Mesenchymal stem cell (in vitro differentiated cells and primary cell): Measurements from ENCODE around the gene E2F3.
A peak's percentile ranks its signal among the peaks of the same experiment; 100 is the strongest.

Experiments used
- DNase-seq: peaks from one replicate; pipeline ENCODE4 v3.0.0-alpha.2; 2013
- H2AFZ ChIP-seq: one replicate; pipeline ENCODE4 v1.6.1; 2013; ENCODE audit warnings: low read depth, mild to moderate bottlenecking, control low read depth, inconsistent platforms, low read length, moderate library complexity
- H2AK5ac ChIP-seq: 2 replicates; pipeline ENCODE4 v1.6.1; 2013; ENCODE audit warnings: low read length, moderate library complexity, mild to moderate bottlenecking, inconsistent platforms; ENCODE audit not compliant: severe bottlenecking
- H2BK120ac ChIP-seq: one replicate; pipeline ENCODE4 v1.6.1; 2013; ENCODE audit warnings: low read depth, mild to moderate bottlenecking, inconsistent platforms, low read length, moderate library complexity
- H2BK12ac ChIP-seq, 2 experiments: one replicate each; pipeline ENCODE4 v1.6.1; 2013; ENCODE audit warnings: inconsistent platforms in 2 of 2, low read length in 2 of 2, mild to moderate bottlenecking in 2 of 2, moderate library complexity in 2 of 2, control low read depth in 1 of 2
- H2BK15ac ChIP-seq: one replicate; pipeline ENCODE4 v1.6.1; 2013; ENCODE audit warnings: mild to moderate bottlenecking, low read depth, inconsistent platforms; ENCODE audit not compliant: poor library complexity, severe bottlenecking
- H2BK5ac ChIP-seq: 2 replicates; pipeline ENCODE4 v1.6.1; 2013; ENCODE audit warnings: low read depth, mild to moderate bottlenecking, low read length, control low read depth, inconsistent platforms; ENCODE audit not compliant: poor library complexity, severe bottlenecking
- H3K14ac ChIP-seq, 2 experiments: one replicate each; pipeline ENCODE4 v1.6.1; 2013; ENCODE audit warnings: inconsistent platforms in 2 of 2, low read length in 2 of 2, control low read depth in 1 of 2, mild to moderate bottlenecking in 1 of 2, moderate library complexity in 1 of 2
- H3K18ac ChIP-seq, 2 experiments: one replicate each; pipeline ENCODE4 v1.6.1; 2013; ENCODE audit warnings: inconsistent platforms in 2 of 2, low read length in 2 of 2, control low read depth in 1 of 2, low read depth in 1 of 2, mild to moderate bottlenecking in 1 of 2
- H3K23ac ChIP-seq, 2 experiments: one replicate each; pipeline ENCODE4 v1.6.1; 2013; ENCODE audit warnings: inconsistent platforms in 2 of 2, low read length in 2 of 2, mild to moderate bottlenecking in 2 of 2, moderate library complexity in 2 of 2, control low read depth in 1 of 2
- H3K27ac ChIP-seq: 2 replicates; pipeline ENCODE4 v1.5.1; 2013; ENCODE audit warnings: mild to moderate bottlenecking, moderate library complexity, low read length, control low read depth, inconsistent platforms; ENCODE audit not compliant: poor library complexity, severe bottlenecking
- H3K27me3 ChIP-seq, 2 experiments: 2 replicates each; pipeline versions ENCODE4 v1.6.1 to v1.7.0; 2013; ENCODE audit warnings: low read length in 2 of 2, mild to moderate bottlenecking in 2 of 2, moderate library complexity in 2 of 2, control low read depth in 1 of 2, inconsistent platforms in 1 of 2; ENCODE audit not compliant: control insufficient read depth in 1 of 2, insufficient read depth in 1 of 2
- H3K36me3 ChIP-seq, 2 experiments: 2 replicates each; pipeline versions ENCODE4 v1.6.1 to v1.7.0; 2013; ENCODE audit warnings: low read length in 2 of 2, control low read depth in 1 of 2, inconsistent platforms in 1 of 2, low read depth in 1 of 2, mild to moderate bottlenecking in 1 of 2; ENCODE audit not compliant: insufficient read depth in 2 of 2, control insufficient read depth in 1 of 2
- H3K4ac ChIP-seq, 2 experiments: one replicate each; pipeline ENCODE4 v1.6.1; 2013; ENCODE audit warnings: inconsistent platforms in 2 of 2, low read length in 2 of 2, mild to moderate bottlenecking in 2 of 2, moderate library complexity in 2 of 2, control low read depth in 1 of 2, low read depth in 1 of 2
- H3K4me1 ChIP-seq: 2 replicates; pipeline ENCODE4 v1.6.1; 2013; ENCODE audit warnings: low read depth, low read length, control low read depth; ENCODE audit not compliant: control insufficient read depth, insufficient read depth
- H3K4me2 ChIP-seq: 2 replicates; pipeline ENCODE4 v1.6.1; 2013; ENCODE audit warnings: low read length, mild to moderate bottlenecking, inconsistent platforms; ENCODE audit not compliant: poor library complexity, severe bottlenecking
- H3K4me3 ChIP-seq, 2 experiments: 2 replicates each; pipeline versions ENCODE4 v1.5.1 to v1.7.0; 2013; ENCODE audit warnings: low read length in 2 of 2, mild to moderate bottlenecking in 2 of 2, control low read depth in 1 of 2, low read depth in 1 of 2; ENCODE audit not compliant: insufficient read depth in 1 of 2
- H3K79me1 ChIP-seq: replicated peaks from 2 replicates; pipeline ENCODE4 v1.6.1; 2013; ENCODE audit warnings: mild to moderate bottlenecking, control low read depth, low read length, inconsistent platforms; ENCODE audit not compliant: poor library complexity, severe bottlenecking
- H3K9ac ChIP-seq: 2 replicates; pipeline ENCODE4 v1.7.0; 2013; ENCODE audit warnings: mild to moderate bottlenecking, low read length, moderate library complexity
- H3K9me3 ChIP-seq: 2 replicates; pipeline ENCODE4 v1.7.0; 2013; ENCODE audit warnings: mild to moderate bottlenecking, low read length; ENCODE audit not compliant: control insufficient read depth
- H4K8ac ChIP-seq: one replicate; pipeline ENCODE4 v1.6.1; 2013; ENCODE audit warnings: inconsistent platforms, mild to moderate bottlenecking, low read length, moderate library complexity
- H4K91ac ChIP-seq: one replicate; pipeline ENCODE4 v1.6.1; 2013; ENCODE audit warnings: mild to moderate bottlenecking, low read length, inconsistent platforms
- WGBS: methylation state at CpG from one replicate; pipeline ENCODE4 v1.1.7; 2013; ENCODE audit warnings: mixed read lengths; 5-methylcytosine and 5-hydroxymethylcytosine counted together

E2F3 gene

DNA sequence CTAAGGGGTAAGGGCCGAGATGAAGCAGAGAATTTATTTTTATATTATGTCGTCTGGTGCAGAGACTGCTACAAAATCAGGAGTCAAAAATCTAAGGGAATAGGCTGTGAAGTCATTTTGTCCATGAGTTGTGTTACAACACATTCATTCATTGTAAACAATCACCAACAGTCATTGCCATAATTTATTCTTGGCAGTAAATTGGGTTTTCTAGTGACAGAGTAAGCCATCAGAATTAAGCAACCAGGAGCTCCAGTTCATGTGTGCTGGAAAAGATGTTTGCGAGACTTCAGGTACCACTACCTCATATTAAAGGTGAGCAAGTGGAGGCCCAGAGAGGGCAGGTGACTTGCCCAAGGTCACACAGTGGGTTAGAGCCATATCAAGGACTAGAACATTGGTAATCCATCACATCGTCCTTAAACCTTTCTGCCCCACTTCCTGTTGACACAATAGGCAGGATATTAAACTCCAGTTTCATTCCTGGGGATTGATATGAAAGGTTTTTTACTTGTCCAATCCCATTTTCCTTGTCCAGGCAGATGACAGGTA, 46.0 kb downstream of the E2F3 start:
- H2BK15ac ChIP-seq: no peak overlapping the region
- H3K9ac ChIP-seq: no peak overlapping the region
- H3K4me3 ChIP-seq: no peak overlapping the region
- H2BK12ac ChIP-seq: no peak overlapping the region
- no peaks in the 10 kb centered on the region for H3K9me3 ChIP-seq
- no peak overlapping the region for H3K14ac ChIP-seq
- no peaks in the 10 kb centered on the region for H3K27me3 ChIP-seq
- H3K23ac ChIP-seq: no peak overlapping the region
- H3K27ac ChIP-seq: no peak overlapping the region
- H3K4me2 ChIP-seq: no peak overlapping the region
- peaks cover 21% of the 10 kb centered on the region for H3K79me1 ChIP-seq
- DNase-seq: peak; percentile 74
- no peak overlapping the region for H4K91ac ChIP-seq
- no peak overlapping the region for H4K8ac ChIP-seq
- peaks cover 5% of the 10 kb centered on the region for H3K4me1 ChIP-seq
- 100% methylated on average over 1 of the region's 4 CpGs for WGBS
- no peak overlapping the region for H2AK5ac ChIP-seq
- peaks cover 3 to 5% of the 10 kb centered on the region in 2 experiments for H3K36me3 ChIP-seq
- peak overlapping the region; percentile 56 to 77 for H3K18ac ChIP-seq
- H2AFZ ChIP-seq: no peak overlapping the region
- no peak overlapping the region for H2BK120ac ChIP-seq
- no peak overlapping the region for H3K4ac ChIP-seq
- no peak overlapping the region for H2BK5ac ChIP-seq

DNA sequence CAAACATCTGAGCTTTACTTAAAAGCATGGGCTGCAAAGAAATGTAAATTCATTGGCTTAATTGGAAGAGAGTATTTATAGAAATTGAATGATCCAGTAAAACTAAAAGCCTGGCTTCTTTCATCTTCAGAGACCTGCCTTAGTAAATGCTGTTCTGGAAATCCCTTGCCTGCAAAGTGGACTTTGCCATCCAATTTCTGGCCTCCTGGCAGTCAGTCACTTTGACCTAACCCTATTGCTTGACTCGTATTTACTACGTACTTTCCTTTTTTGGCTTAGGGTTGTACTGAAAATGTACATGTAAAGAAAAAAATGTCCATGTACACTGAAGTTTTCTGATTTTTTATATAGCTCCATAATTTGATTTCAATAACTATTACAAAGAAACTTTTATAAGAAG, 47.1 kb downstream of the E2F3 start:
- Histone ChIP-seq H2AK5ac (no peak overlapping the region), H3K79me1 (peaks cover 19% of the 10 kb centered on the region), H3K4ac (no peak overlapping the region), H3K23ac (no peak overlapping the region), H2AFZ (no peak overlapping the region), H2BK120ac (no peak overlapping the region), H2BK12ac (no peak overlapping the region), H3K27ac (no peak overlapping the region), H3K9me3 (no peaks in the 10 kb centered on the region), H2BK5ac (no peak overlapping the region), H3K9ac (no peak overlapping the region), H4K8ac (no peak overlapping the region), H3K36me3 (peaks cover 5 to 6% of the 10 kb centered on the region in 2 experiments), H3K4me1 (peaks cover 5% of the 10 kb centered on the region), H3K27me3 (no peaks in the 10 kb centered on the region), H4K91ac (no peak overlapping the region), H3K14ac (no peak overlapping the region), H2BK15ac (no peak overlapping the region), H3K18ac (no peak overlapping the region), H3K4me2 (no peak overlapping the region), H3K4me3 (no peak overlapping the region)
- WGBS: no CpG with 5 or more reads among the region's 2 CpGs
- DNase-seq: no peak

DNA sequence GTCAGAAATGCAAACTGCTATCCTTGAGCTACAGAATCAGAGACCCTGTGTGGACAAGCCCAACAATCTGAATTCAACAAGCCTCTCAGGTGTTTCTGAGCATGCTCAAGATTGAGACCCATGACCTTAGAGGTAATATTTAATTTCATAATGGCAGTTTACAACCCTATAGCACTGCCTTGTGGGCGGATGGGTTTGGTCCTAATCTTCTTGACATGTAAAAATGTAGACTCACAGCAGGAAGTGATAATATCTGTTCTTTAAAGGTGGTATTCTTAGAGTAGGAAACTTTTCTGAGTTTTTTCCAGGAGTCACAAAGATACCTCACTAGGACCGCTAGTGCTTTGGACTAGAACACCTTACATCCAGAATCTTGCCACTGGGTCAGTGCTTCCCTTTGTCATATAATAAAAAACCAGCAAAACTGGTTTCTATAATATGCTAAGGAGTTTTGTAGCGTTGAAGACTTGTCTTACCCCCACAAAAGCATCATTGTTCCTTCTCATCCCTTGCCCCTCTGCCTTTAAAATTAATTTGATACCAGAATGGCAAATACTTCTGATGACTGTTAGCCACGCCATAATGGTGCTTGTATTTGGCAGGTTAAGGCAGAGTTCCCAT, 52.6 kb downstream of the E2F3 start:
- no peak overlapping the region for H3K4ac ChIP-seq
- no peak overlapping the region for H4K8ac ChIP-seq
- no peak overlapping the region for H2AFZ ChIP-seq
- no peak overlapping the region for H3K27ac ChIP-seq
- no peak overlapping the region for H4K91ac ChIP-seq
- 96% methylated on average over 4 of the region's 4 CpGs for WGBS
- H3K18ac ChIP-seq: no peak overlapping the region
- no peak overlapping the region for H3K4me3 ChIP-seq
- no peak overlapping the region for H2AK5ac ChIP-seq
- H3K9ac ChIP-seq: no peak overlapping the region
- DNase-seq: no peak
- H2BK5ac ChIP-seq: no peak overlapping the region
- no peak overlapping the region for H2BK120ac ChIP-seq
- H3K4me2 ChIP-seq: no peak overlapping the region
- H2BK15ac ChIP-seq: no peak overlapping the region
- no peaks in the 10 kb centered on the region for H3K4me1 ChIP-seq
- H3K79me1 ChIP-seq: peaks cover 21% of the 10 kb centered on the region
- no peak overlapping the region for H3K23ac ChIP-seq
- no peaks in the 10 kb centered on the region for H3K9me3 ChIP-seq
- H2BK12ac ChIP-seq: no peak overlapping the region
- H3K36me3 ChIP-seq: peaks cover 0 to 3% of the 10 kb centered on the region in 2 experiments
- H3K14ac ChIP-seq: no peak overlapping the region
- no peaks in the 10 kb centered on the region for H3K27me3 ChIP-seq

DNA sequence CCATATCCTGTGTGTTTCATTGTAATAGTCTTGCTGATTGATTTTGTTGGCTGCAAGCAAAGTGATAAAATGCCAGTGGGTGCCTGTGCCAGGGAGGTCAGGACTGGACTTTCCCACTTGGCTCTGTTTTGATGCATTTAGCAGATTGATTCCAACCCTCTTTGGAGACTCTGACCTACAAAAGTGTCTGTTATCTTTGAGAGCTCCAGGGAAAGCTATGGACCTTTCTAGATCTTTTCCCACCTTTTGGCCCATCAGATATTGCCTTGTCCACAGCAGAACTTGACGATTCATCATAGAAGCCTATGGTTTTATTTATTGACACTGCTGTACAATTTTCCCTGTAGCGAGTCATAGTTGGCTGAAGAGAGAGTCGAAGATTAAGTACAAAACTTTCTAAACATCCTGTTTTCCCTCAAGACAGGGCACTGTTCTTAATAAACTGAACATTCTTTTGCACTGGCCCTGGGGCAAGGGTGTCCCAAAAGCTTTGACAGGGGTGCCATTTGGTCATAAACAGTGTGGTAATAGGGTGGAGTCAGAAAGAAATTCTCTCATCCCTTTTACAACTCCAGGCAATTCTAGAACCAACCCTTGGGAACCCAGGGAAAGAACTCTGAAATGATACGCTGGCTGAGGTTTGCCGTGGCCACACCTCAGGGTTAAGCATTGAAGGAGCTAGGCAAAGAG, 53.7 kb downstream of the E2F3 start:
- H3K4me3 ChIP-seq: no peak overlapping the region
- no peak overlapping the region for H2BK120ac ChIP-seq
- H2AFZ ChIP-seq: no peak overlapping the region
- no peak overlapping the region for H3K4ac ChIP-seq
- H3K4me1 ChIP-seq: no peaks in the 10 kb centered on the region
- WGBS: 48% methylated on average over 5 of the region's 5 CpGs
- no peak overlapping the region for H3K14ac ChIP-seq
- H2AK5ac ChIP-seq: no peak overlapping the region
- no peak overlapping the region for H3K27ac ChIP-seq
- no peak overlapping the region for H4K91ac ChIP-seq
- H3K79me1 ChIP-seq: peaks cover 25% of the 10 kb centered on the region
- no peak overlapping the region for H3K9ac ChIP-seq
- H3K9me3 ChIP-seq: no peaks in the 10 kb centered on the region
- H2BK15ac ChIP-seq: no peak overlapping the region
- peaks cover 5 to 6% of the 10 kb centered on the region in 2 experiments for H3K36me3 ChIP-seq
- H3K18ac ChIP-seq: peak overlapping the region in 1 of 2 experiments; percentile 41
- no peak overlapping the region for H2BK12ac ChIP-seq
- H2BK5ac ChIP-seq: no peak overlapping the region
- no peak overlapping the region for H3K4me2 ChIP-seq
- no peak overlapping the region for H4K8ac ChIP-seq
- H3K27me3 ChIP-seq: no peaks in the 10 kb centered on the region
- DNase-seq: peak; percentile 50
- H3K23ac ChIP-seq: no peak overlapping the region
